Fibroblast of skin of right quadriceps (primary cell): ENCODE data around the gene MYMX.

Experiments used
- DNase-seq: peaks from one replicate; pipeline ENCODE4 v3.0.0-alpha.2; 2013

The MYMX gene

DNA sequence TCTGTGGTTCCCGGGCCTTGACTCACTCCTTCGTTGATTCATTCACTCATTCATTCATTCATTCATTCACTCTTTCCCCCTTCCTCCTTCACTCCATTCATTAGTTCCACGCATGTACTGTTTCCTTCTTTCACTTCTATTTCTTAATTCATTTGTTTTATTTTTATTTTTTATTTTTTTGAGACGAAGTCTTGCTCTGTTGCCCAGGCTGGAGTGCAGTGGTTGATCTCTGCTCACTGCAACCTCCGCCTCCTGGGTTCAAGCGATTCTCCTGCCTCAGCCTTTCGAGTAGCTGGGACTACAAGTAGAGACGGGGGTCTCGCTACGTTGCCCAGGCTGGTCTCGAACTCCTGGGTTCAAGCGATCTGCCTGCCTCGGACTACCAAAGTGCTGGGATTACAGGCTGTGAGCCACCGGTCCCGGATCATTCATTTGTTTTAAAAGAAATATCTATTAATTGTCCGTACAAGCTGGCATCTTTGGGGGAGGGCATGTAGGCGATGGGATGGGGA, 49.1 kb downstream of the MYMX start:
- DNase-seq: no peak

DNA sequence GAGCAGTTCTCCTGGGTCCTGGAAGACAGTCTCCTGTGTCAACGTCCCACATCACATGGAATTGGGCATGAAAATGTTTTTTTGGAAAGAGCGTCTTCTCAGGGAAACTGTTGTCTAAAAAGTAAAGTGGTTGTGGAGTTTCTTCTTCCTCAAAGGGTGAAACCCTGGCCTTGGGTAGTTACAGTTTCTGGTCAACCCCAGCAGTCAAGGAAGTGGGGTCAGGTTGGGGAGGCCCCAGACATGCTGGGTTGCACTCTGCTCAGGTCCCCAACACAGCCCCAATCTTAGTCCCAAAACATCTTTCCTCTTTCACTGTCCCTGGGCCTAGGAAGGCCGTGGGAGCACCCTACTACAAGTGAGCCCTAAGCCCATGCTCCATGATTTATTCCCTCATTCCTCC, 49.6 kb downstream of the MYMX start:
- DNase-seq: no peak

DNA sequence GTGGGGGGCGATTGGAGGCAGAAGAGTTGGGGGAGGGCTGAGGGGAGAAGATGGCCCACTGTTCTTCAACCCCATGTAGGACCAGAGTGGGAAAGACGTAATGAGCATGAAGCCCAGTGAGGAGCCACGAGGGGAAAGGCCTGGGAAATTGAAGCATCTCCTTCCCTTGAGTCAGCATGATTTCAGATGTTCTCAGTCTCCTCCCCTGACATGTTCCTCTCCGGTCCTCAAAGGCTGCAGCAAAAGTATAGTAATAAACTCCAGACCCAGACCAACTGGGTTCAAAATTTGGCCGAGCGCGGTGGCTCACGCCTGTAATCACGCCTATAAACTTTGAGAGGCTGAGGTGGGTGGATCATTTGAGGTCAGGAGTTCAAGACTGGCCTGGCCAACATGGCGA, 50.5 kb downstream of the MYMX start:
- no peak for DNase-seq
